Measurements from ENCODE around the gene SNX14.

SNX14 gene

GRCh38 chr6:85468326-85468725 lies 125.3 kb downstream of the SNX14 start:
- Histone ChIP-seq H4K20me1 (no peaks in the 10 kb centered on the region), H3K27me3 (no peaks in the 10 kb centered on the region), H3K4me1 (peaks cover 41% of the 10 kb centered on the region), H3K4me3 (no peak overlapping the region), H3K9ac (no peak overlapping the region), H3K4me2 (no peak overlapping the region), H3K27ac (no peak overlapping the region), H3K9me3 (no peaks in the 10 kb centered on the region), H3K36me3 (no peaks in the 10 kb centered on the region)
- TF ChIP-seq Cebpa-rat (IDR thresholded peaks at IDR 0.05) = no peak

- Histone ChIP-seq H3K36me3 (no peaks in the 10 kb centered on the region), H3K9ac (no peak overlapping the region), H4K20me1 (no peaks in the 10 kb centered on the region), H3K4me3 (no peak overlapping the region), H3K27me3 (no peaks in the 10 kb centered on the region), H3K9me3 (no peaks in the 10 kb centered on the region), H3K4me1 (peaks cover 67% of the 10 kb centered on the region), H3K27ac (no peak overlapping the region), H3K4me2 (peak overlapping the region; percentile 75)
- no peak for TF ChIP-seq Cebpa-rat (IDR thresholded peaks at IDR 0.05)
Observed at GRCh38 chr6:85465762-85466161, 127.9 kb downstream of the SNX14 start.

- no peaks in the 10 kb centered on the region for H3K9me3 ChIP-seq
- no peak for TF ChIP-seq Cebpa-rat (IDR thresholded peaks at IDR 0.05)
- peaks cover 68% of the 10 kb centered on the region for H3K4me1 ChIP-seq
- no peaks in the 10 kb centered on the region for H3K36me3 ChIP-seq
- H3K9ac ChIP-seq = no peak overlapping the region
- peak overlapping the region; percentile 75 for H3K4me2 ChIP-seq
- peak overlapping the region; percentile 64 for H3K27ac ChIP-seq
- no peaks in the 10 kb centered on the region for H4K20me1 ChIP-seq
- H3K27me3 ChIP-seq = no peaks in the 10 kb centered on the region
- no peak overlapping the region for H3K4me3 ChIP-seq
Observed at GRCh38 chr6:85464722-85465150, 128.9 kb downstream of the SNX14 start.

GRCh38 chr6:85464260-85464644 lies 129.4 kb downstream of the SNX14 start:
- TF ChIP-seq Cebpa-rat (IDR thresholded peaks at IDR 0.05) = no peak
- Histone ChIP-seq H3K9ac (no peak overlapping the region), H3K4me2 (peak overlapping the region; percentile 75), H3K36me3 (no peaks in the 10 kb centered on the region), H4K20me1 (no peaks in the 10 kb centered on the region), H3K9me3 (no peaks in the 10 kb centered on the region), H3K27ac (peak overlapping the region; percentile 64), H3K4me1 (peaks cover 71% of the 10 kb centered on the region), H3K27me3 (no peaks in the 10 kb centered on the region), H3K4me3 (no peak overlapping the region)

DNA sequence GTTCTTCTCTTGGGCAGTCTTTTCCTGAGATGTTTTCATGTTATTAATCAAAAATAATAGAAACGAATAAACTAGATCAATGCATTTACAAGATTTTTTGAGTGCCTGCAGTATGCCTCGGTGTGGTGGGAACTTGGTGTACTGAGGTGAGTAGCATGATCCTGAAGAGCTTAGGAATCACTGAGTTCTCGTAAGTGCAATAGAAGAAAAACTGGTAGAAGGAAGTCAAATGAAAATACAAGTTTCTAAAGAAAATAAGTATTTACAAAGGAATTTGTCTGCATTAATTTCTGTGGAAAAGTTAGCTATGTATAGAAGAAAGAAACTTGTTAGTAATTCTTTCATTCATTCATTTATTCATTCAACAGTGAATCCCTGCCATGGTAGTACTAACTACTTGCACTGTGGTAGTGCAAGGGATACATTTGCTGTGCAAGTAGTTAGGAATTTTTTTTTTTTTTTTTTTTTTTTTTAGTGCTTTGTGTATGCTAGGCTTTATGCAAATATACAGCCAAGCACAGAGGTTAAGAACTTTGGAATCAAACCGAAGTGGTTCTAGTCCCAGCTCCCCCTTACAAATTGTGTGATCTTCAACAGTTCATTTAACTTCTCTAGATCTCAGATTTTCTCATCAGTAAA lies 129.9 kb downstream of the SNX14 start:
- Histone ChIP-seq H3K4me2 (peak overlapping the region; percentile 75), H3K9ac (no peak overlapping the region), H4K20me1 (no peaks in the 10 kb centered on the region), H3K9me3 (no peaks in the 10 kb centered on the region), H3K27me3 (no peaks in the 10 kb centered on the region), H3K36me3 (no peaks in the 10 kb centered on the region), H3K27ac (peak overlapping the region; percentile 64), H3K4me3 (no peak overlapping the region), H3K4me1 (peaks cover 76% of the 10 kb centered on the region)
- no peak for TF ChIP-seq Cebpa-rat (IDR thresholded peaks at IDR 0.05)

GRCh38 chr6:85462673-85463072 lies 131.0 kb downstream of the SNX14 start:
- Histone ChIP-seq H3K4me3 (no peak overlapping the region), H3K27ac (peak overlapping the region; percentile 92), H3K4me1 (peaks cover 87% of the 10 kb centered on the region), H4K20me1 (no peaks in the 10 kb centered on the region), H3K27me3 (no peaks in the 10 kb centered on the region), H3K36me3 (no peaks in the 10 kb centered on the region), H3K4me2 (peak overlapping the region; percentile 75), H3K9ac (peak overlapping the region; percentile 69; the same call in 1 of the 2 replicates), H3K9me3 (no peaks in the 10 kb centered on the region)
- TF ChIP-seq Cebpa-rat (IDR thresholded peaks at IDR 0.05) = no peak

GRCh38 chr6:85461798-85462170 lies 131.9 kb downstream of the SNX14 start:
- H4K20me1 ChIP-seq = no peaks in the 10 kb centered on the region
- peak overlapping the region; percentile 69 for H3K9ac ChIP-seq
- peak overlapping the region; percentile 48; the same call in 1 of the 2 replicates for H3K4me3 ChIP-seq
- no peaks in the 10 kb centered on the region for H3K36me3 ChIP-seq
- no peak for TF ChIP-seq Cebpa-rat (IDR thresholded peaks at IDR 0.05)
- H3K9me3 ChIP-seq = no peaks in the 10 kb centered on the region
- H3K4me1 ChIP-seq = peaks cover 95% of the 10 kb centered on the region
- peak overlapping the region; percentile 92 for H3K27ac ChIP-seq
- H3K27me3 ChIP-seq = no peaks in the 10 kb centered on the region
- peak overlapping the region; percentile 75 for H3K4me2 ChIP-seq

- peaks cover 93% of the 10 kb centered on the region for H3K4me1 ChIP-seq
- H3K9me3 ChIP-seq = no peaks in the 10 kb centered on the region
- no peaks in the 10 kb centered on the region for H4K20me1 ChIP-seq
- H3K4me2 ChIP-seq = peak overlapping the region; percentile 75
- no peaks in the 10 kb centered on the region for H3K27me3 ChIP-seq
- TF ChIP-seq Cebpa-rat (IDR thresholded peaks at IDR 0.05) = peak; percentile 47; the same call in 1 of the 2 replicates
- H3K27ac ChIP-seq = peak overlapping the region; percentile 92
- peak overlapping the region; percentile 48; the same call in 1 of the 2 replicates for H3K4me3 ChIP-seq
- H3K9ac ChIP-seq = peak overlapping the region; percentile 69
- H3K36me3 ChIP-seq = no peaks in the 10 kb centered on the region
Observed at GRCh38 chr6:85460921-85461797, 132.5 kb downstream of the SNX14 start.

GRCh38 chr6:85460154-85460920 lies 133.3 kb downstream of the SNX14 start:
- H3K27me3 ChIP-seq = no peaks in the 10 kb centered on the region
- H3K4me2 ChIP-seq = peak overlapping the region; percentile 75
- H3K4me3 ChIP-seq = no peak overlapping the region
- peaks cover 85% of the 10 kb centered on the region for H3K4me1 ChIP-seq
- peak overlapping the region; percentile 92 for H3K27ac ChIP-seq
- TF ChIP-seq Cebpa-rat (IDR thresholded peaks at IDR 0.05) = no peak
- H3K36me3 ChIP-seq = no peaks in the 10 kb centered on the region
- peak overlapping the region; percentile 69 for H3K9ac ChIP-seq
- no peaks in the 10 kb centered on the region for H3K9me3 ChIP-seq
- no peaks in the 10 kb centered on the region for H4K20me1 ChIP-seq
